Measurements from ENCODE around the gene MOB3A. TPM values are rescaled to one million over a fixed set of nuclear protein-coding genes. Genes with fewer than 3 reads are reported as not detected.

MOB3A gene
- total RNA-seq, 1 donor from 2014 or later: 66.0 TPM

GRCh38 chr19:2083174-2083854 is 12.8 kb downstream of the MOB3A start:
- TF ChIP-seq CTCF (IDR thresholded peaks at IDR 0.05; ENCODE audit: partially characterized antibody, unreplicated experiment): no peak
- Mint-ChIP-seq H3K36me3 (ENCODE audit: unreplicated experiment) (no peaks in the 10 kb centered on the region), H3K4me1 (ENCODE audit: low read depth, unreplicated experiment) (no peaks in the 10 kb centered on the region), H3K27ac (ENCODE audit: unreplicated experiment) (no peak overlapping the region), H3K27me3 (ENCODE audit: unreplicated experiment) (peaks cover 2% of the 10 kb centered on the region), H3K4me3 (ENCODE audit: unreplicated experiment) (no peak overlapping the region), H3K9me3 (ENCODE audit: unreplicated experiment) (no peaks in the 10 kb centered on the region)
- no peak for DNase-seq

GRCh38 chr19:2081873-2082810 is 14.0 kb downstream of the MOB3A start:
- Mint-ChIP-seq H3K27me3 (ENCODE audit: unreplicated experiment) (peaks cover 2% of the 10 kb centered on the region), H3K36me3 (ENCODE audit: unreplicated experiment) (no peaks in the 10 kb centered on the region), H3K27ac (ENCODE audit: unreplicated experiment) (no peak overlapping the region), H3K9me3 (ENCODE audit: unreplicated experiment) (peaks cover 2% of the 10 kb centered on the region), H3K4me3 (ENCODE audit: unreplicated experiment) (no peak overlapping the region), H3K4me1 (ENCODE audit: low read depth, unreplicated experiment) (no peaks in the 10 kb centered on the region)
- no peak for DNase-seq
- TF ChIP-seq CTCF (IDR thresholded peaks at IDR 0.05; ENCODE audit: partially characterized antibody, unreplicated experiment): no peak

GRCh38 chr19:2080336-2080988 is 15.7 kb downstream of the MOB3A start:
- Mint-ChIP-seq H3K4me3 (ENCODE audit: unreplicated experiment) (no peak overlapping the region), H3K27me3 (ENCODE audit: unreplicated experiment) (no peaks in the 10 kb centered on the region), H3K27ac (ENCODE audit: unreplicated experiment) (no peak overlapping the region), H3K9me3 (ENCODE audit: unreplicated experiment) (peaks cover 2% of the 10 kb centered on the region), H3K4me1 (ENCODE audit: low read depth, unreplicated experiment) (no peaks in the 10 kb centered on the region), H3K36me3 (ENCODE audit: unreplicated experiment) (no peaks in the 10 kb centered on the region)
- no peak for TF ChIP-seq CTCF (IDR thresholded peaks at IDR 0.05; ENCODE audit: partially characterized antibody, unreplicated experiment)
- no peak for DNase-seq

GRCh38 chr19:2079865-2080301 is 16.2 kb downstream of the MOB3A start:
- DNase-seq: no peak
- TF ChIP-seq CTCF (IDR thresholded peaks at IDR 0.05; ENCODE audit: partially characterized antibody, unreplicated experiment): no peak
- H3K4me3 Mint-ChIP-seq (ENCODE audit: unreplicated experiment): no peak overlapping the region
- H3K36me3 Mint-ChIP-seq (ENCODE audit: unreplicated experiment): no peaks in the 10 kb centered on the region
- no peak overlapping the region for H3K27ac Mint-ChIP-seq (ENCODE audit: unreplicated experiment)
- no peaks in the 10 kb centered on the region for H3K27me3 Mint-ChIP-seq (ENCODE audit: unreplicated experiment)
- H3K9me3 Mint-ChIP-seq (ENCODE audit: unreplicated experiment): peaks cover 2% of the 10 kb centered on the region
- no peaks in the 10 kb centered on the region for H3K4me1 Mint-ChIP-seq (ENCODE audit: low read depth, unreplicated experiment)
